PFSK-1 (cell line): Measurements from ENCODE around the gene PIEZO2.

Experiments
- FOXP2 ChIP-seq: optimal IDR thresholded peaks from 2 replicates; pipeline ENCODE3; 2011; ENCODE audit warnings: borderline replicate concordance, control low read depth, inconsistent platforms; ENCODE audit not compliant: insufficient read depth; ENCODE audit errors: extremely low read length, extremely low read depth
- POLR2AphosphoS5 ChIP-seq: IDR thresholded peaks from 2 replicates; pipeline ENCODE4 v1.6.1; 2012; ENCODE audit warnings: low read depth, mild to moderate bottlenecking, control low read depth, low read length, moderate library complexity
- REST ChIP-seq, 2 experiments: IDR thresholded peaks; 2 replicates each; pipeline versions ENCODE4 v1.6.1 to v1.8.0; 2011 to 2012; ENCODE audit warnings: low read depth in 2 of 2, low read length in 2 of 2, control low read depth in 1 of 2, inconsistent platforms in 1 of 2, mild to moderate bottlenecking in 1 of 2, moderate library complexity in 1 of 2; ENCODE audit not compliant: insufficient read depth in 1 of 2
- SIN3A ChIP-seq: IDR thresholded peaks from 2 replicates; pipeline ENCODE4 v1.6.1; 2012; ENCODE audit warnings: mild to moderate bottlenecking, low read length, moderate library complexity, borderline replicate concordance; ENCODE audit not compliant: insufficient read depth
- TAF1 ChIP-seq: IDR thresholded peaks from 2 replicates; pipeline ENCODE4 v1.6.1; 2012; ENCODE audit warnings: low read length, control low read depth, borderline replicate concordance; ENCODE audit not compliant: insufficient read depth

The PIEZO2 gene

GRCh38 chr18:10946058-10946457 lies 203.3 kb downstream of the PIEZO2 start:
- no peak for TF ChIP-seq SIN3A
- no peak for TF ChIP-seq TAF1
- TF ChIP-seq REST (IDR thresholded peaks at IDR 0.05; ENCODE audit: insufficient read depth in 1 of 2, low read depth in 2 of 2, low read length in 2 of 2): no peak
- no peak for TF ChIP-seq FOXP2
- no peak for TF ChIP-seq POLR2AphosphoS5

GRCh38 chr18:10942998-10943397 lies 206.4 kb downstream of the PIEZO2 start:
- TF ChIP-seq TAF1 (no peak), POLR2AphosphoS5 (no peak), SIN3A (no peak), REST (IDR thresholded peaks at IDR 0.05; ENCODE audit: insufficient read depth in 1 of 2, low read depth in 2 of 2, low read length in 2 of 2) (no peak), FOXP2 (no peak)

GRCh38 chr18:10939822-10940221 lies 209.5 kb downstream of the PIEZO2 start:
- TF ChIP-seq TAF1 (no peak), SIN3A (no peak), POLR2AphosphoS5 (no peak), REST (IDR thresholded peaks at IDR 0.05; ENCODE audit: insufficient read depth in 1 of 2, low read depth in 2 of 2, low read length in 2 of 2) (no peak), FOXP2 (no peak)

- no peak for TF ChIP-seq REST (IDR thresholded peaks at IDR 0.05; ENCODE audit: insufficient read depth in 1 of 2, low read depth in 2 of 2, low read length in 2 of 2)
- no peak for TF ChIP-seq FOXP2
- TF ChIP-seq SIN3A: no peak
- no peak for TF ChIP-seq POLR2AphosphoS5
- TF ChIP-seq TAF1: no peak
These were observed 211.4 kb downstream of the PIEZO2 start for GRCh38 chr18:10937743-10938640.
